ENCODE data around the gene BTNL9. TPM values are rescaled to one million over a fixed set of nuclear protein-coding genes. Genes with fewer than 3 reads are reported as not detected.
"Not testable (repeated sequence)": the region's sequence is repeated elsewhere in the genome, so short reads cannot be mapped to it uniquely, and the experiment has no call there.

The BTNL9 gene
- total RNA-seq, 1 donor, result under 0.01 TPM

DNA sequence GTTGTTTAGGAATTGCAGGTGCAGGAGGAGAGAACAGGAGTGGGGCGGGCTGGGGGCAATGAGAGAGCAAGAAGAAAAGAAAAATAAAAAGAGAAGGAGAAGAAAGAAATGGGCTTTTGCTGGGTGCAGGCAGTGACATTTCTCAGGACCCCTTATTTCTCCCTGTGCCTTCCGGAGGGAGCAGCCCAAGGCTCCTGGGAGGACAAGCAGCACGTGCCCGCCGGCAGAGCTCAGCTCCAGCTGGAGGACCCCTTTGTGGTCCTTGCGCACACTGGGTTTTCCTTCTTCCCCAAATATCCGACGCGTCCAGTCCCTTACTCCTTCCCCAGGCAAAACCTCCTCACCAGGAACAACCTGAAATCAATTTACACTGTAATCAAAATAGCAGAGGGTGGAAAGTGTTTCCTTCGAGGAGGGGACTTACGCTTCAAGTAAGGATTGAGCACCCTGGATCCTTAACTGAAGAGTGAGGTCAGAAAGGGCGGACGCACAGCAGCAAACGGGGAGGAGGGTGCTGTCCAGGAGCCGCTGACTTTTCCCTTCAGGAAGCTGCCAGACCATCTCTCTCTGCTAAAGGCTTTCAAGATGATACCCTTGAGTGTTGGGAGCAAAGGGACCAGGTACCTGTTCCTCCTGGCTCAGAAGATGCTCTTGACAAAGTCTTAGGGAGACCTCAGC is 2.1 kb downstream of the BTNL9 start:
- no peak for DNase-seq (ENCODE audit: low read depth in 2 of 3, low spot score in 2 of 3)

DNA sequence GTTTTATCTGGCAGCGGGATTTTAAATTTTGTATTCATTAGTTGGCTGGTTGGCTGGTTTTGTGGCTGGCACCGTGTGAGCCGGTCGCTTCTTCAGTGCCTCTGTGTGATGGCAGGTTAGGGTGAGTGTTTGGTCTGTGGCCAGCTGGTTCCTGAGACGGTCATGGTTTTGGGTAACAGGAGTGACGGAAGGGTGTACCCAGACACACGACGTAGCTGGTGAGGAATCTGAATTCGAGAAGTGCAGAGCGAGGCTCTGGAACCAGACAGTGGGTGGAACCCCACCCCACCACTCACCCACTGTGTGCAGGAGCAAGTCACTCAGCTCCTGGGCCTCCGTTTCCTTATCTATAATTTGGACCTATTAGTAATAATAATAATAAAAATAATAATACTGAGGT is 2.7 kb downstream of the BTNL9 start:
- no peak for DNase-seq (ENCODE audit: low read depth in 2 of 3, low spot score in 2 of 3)

DNA sequence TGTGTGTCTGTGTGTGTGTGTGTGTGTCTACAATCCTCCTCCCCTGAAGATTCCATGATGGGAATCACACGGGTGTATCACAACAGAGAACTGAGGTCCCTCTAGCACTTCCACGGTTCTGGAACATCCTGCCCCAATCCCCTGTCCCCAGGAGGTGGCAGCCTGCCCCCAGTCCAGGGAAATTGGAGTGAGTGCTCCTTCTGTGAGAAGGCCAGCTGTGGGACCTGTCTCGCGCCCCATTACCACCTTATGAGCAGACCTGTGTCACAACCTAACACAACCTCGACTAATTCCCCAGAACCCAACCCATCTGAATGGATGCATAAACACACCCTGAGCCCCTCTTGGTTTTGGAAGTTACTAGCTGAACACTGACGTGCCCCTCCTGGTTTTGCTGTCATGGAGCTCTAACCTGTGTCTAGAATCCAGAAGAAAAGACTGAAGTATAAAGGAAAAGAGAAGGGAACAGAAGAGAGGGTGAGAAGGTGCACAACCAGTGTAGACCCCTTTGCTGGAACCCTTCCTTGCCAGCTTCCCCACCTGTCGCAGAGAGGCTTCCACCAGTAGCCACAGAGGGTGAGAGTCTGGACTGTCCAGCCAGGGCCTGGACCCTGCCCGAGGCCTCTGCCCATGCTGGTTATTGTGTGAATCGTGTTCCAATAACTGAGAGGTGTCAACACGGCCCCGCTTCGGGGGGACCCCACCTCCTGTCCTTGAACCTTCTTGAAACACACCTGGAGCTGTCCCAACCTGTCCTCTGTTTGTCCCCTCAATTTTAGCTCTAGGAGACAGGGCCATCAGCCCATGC is 3.4 kb downstream of the BTNL9 start:
- no peak for DNase-seq (ENCODE audit: low read depth in 2 of 3, low spot score in 2 of 3)

DNA sequence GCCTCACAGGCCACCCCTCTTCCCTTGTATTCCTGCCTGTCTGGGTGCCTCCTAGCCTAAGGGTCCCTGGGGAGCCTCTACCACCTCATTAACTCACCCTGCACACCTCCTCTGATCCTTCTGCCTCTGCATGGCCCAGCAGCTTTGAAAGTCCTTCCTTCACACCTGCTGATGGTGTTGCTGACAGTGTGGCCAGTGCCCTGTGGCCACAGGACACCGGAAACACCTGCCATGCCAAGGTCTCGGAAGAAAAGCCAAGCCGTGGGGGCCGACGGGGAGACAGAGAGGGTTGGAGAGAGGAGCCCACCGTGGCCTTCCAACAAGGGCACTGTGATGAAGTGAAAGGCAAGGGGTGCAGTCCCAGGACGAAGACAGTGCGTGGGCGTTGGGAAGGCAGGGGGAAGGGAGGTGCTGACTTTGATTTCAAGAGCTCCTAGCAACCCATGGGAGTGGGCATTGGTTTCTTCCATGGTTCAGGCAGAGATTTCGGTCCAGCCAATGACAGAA is 4.1 kb downstream of the BTNL9 start:
- DNase-seq (ENCODE audit: low read depth in 2 of 3, low spot score in 2 of 3), result no peak

DNA sequence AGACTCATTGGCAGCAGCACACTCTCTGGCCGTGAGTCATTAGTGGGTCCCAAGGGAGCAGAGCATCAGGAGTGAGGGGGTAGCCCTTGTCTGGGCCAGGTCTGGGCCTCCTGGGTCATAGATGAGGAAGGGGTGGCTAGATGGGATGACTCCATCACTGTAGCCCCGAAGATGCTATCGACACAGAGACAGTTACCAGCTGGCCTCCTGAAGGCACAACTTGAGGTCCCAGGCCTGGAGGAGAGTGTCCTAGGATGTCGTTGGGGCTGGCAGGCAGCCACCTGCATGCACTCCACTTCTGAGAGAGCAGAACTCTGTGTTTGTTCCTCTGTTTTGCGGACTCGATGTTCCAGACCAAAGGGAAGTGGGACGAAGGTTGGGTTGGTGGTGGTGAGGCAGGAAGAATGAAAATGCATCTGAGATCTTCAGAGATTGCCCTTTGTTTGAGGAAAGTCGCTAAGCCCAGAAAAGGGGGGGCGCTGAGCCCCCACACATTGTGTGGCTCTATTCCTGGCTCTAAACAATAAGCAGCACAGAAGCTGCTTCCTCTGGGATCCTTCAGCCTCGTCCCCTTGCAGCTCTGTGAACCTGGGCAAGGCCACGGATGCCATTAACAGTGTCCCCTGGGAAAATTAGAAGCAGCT is 4.7 kb downstream of the BTNL9 start:
- DNase-seq (ENCODE audit: low read depth in 2 of 3, low spot score in 2 of 3), result no peak

DNA sequence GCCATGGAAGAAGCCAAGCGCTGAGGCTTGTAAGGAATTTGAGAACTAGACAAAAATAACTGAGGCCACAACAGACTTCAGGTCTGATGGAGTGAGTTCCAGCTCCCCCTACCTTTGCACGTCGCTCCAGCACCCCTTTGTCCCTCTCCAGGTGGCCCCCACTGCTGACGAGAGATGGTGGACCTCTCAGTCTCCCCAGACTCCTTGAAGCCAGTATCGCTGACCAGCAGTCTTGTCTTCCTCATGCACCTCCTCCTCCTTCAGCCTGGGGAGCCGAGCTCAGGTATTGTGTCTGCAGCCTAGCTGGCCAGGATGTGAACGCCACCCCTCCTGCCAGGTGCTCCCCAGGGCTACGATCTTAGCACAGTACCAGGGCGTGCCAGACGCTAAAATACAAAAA is 5.2 kb downstream of the BTNL9 start:
- no peak for DNase-seq (ENCODE audit: low read depth in 2 of 3, low spot score in 2 of 3)

DNA sequence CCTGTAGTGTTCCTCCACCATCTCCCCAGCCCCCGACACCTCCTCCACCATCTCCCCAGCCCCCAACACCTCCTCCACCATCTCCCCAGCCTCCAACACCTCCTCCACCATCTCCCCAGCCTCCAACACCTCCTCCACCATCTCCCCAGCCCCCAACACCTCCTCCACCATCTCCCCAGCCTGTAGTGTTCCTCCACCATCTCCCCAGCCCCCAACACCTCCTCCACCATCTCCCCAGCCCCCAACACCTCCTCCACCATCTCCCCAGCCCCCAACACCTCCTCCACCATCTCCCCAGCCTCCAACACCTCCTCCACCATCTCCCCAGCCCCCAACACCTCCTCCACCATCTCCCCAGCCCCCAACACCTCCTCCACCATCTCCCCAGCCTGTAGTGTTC is 5.8 kb downstream of the BTNL9 start:
- DNase-seq (ENCODE audit: low read depth in 2 of 3, low spot score in 2 of 3), result not testable (repeated sequence)

DNA sequence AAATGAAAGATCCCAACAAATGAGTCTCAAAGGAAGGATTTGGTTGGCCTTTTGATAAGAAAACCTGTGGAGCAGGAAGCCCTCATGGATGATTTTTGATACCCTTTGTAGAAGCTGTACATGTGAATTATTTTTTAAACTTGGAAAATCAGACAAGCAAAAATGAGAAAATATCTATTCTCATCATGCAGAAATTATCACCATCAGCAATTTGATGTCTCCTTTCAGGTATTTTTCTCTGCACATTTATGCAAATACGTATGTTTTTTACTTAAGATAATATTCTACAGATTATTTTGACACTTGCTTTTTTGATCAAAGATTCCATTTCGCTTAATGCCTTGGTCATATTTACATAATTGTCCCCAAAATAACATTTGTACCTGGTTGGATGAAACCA is 7.2 kb downstream of the BTNL9 start:
- no peak for DNase-seq (ENCODE audit: low read depth in 2 of 3, low spot score in 2 of 3)

DNA sequence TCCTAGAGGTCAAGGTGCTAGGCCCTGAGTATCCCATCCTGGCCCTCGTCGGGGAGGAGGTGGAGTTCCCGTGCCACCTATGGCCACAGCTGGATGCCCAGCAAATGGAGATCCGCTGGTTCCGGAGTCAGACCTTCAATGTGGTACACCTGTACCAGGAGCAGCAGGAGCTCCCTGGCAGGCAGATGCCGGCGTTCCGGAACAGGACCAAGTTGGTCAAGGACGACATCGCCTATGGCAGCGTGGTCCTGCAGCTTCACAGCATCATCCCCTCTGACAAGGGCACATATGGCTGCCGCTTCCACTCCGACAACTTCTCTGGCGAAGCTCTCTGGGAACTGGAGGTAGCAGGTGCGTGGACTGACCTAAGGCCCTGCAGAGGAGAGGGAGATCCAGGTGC is 7.9 kb downstream of the BTNL9 start:
- no peak for DNase-seq (ENCODE audit: low read depth in 2 of 3, low spot score in 2 of 3)

DNA sequence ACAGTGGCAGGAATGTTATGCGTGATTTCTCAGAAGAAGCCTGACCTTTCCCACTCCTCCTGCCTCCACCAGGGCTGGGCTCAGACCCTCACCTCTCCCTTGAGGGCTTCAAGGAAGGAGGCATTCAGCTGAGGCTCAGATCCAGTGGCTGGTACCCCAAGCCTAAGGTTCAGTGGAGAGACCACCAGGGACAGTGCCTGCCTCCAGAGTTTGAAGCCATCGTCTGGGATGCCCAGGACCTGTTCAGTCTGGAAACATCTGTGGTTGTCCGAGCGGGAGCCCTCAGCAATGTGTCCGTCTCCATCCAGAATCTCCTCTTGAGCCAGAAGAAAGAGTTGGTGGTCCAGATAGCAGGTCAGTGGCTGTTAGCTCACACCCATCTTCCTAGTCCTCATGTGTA is 9.9 kb downstream of the BTNL9 start:
- no peak for DNase-seq (ENCODE audit: low read depth in 2 of 3, low spot score in 2 of 3)

DNA sequence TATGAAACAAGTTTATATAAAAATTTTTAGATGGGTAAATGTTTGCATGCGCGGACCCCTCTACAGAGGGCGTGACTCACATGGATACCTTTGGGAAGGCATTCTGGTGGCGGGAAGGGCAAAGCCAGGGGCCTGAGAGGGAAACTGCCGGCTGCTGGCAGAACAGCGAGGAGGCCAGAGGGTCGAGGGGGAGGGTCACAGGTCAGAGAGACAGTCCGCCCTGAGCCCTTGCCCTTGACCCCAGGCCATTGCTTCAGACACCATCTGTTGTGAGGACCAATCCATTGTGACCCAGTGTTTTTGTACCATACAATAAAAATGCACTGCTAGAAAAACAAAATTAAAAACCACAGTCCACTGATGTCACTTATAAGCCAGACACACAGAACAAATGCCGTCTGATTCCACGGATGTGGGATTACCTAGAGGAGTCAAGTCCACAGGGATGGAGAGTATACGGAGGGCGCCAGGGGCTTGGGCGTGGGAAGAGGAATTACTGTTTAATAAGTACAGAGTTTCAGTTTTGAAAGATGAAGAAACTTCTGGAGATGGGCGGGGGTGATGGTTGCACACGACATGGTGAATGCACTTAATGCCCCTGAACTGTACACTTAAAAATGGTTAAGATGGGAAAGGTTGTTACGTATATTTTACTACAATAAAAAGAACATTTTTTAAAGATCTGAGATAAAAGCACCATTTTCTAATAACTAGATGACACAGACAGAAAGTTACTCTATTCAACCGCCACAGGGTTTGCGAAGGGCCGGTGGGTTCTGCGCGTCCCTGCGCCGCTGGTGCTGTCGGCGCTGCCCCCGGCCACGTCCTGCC is 12.0 kb downstream of the BTNL9 start:
- peak in 1 of 3 donors; percentile 4 for DNase-seq (ENCODE audit: low read depth in 2 of 3, low spot score in 2 of 3)

DNA sequence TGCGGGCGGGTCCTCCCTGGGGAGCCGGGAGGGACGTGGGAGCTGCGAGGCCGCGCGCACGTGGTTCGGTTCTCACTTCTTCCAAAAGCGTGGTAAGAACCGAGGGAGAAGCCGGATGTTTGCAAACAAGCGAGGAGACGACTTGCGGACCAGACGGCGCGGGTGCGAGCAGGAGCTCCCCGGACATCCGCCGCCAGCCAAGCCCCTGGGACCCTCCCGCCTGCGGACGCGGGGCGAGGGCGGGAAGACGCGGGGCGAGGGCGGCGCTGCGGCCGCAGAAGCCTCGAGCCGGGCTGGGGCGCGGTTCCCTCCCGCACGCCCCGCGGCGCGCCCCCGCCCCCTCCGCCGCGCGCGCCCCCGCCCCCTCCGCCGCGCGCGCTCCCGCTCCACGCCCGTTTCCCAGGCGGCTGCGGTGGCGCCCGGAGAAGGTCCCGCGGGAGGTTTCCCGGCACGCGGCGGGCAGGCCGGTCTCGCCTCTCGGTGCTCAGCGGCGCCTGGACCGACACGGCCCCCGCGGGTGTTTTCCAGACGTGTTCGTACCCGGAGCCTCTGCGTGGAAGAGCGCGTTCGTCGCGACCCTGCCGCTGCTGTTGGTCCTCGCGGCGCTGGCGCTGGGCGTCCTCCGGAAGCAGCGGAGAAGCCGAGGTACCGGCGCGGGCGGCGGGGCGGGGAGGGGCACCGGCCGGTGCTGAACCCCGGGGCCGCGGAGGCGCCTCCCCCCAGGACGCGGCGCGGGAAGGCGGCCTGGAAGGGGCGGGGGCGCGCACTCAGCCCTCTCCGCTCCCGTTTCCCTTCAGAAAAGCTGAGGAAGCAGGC is 12.8 kb downstream of the BTNL9 start:
- DNase-seq (ENCODE audit: low read depth in 2 of 3, low spot score in 2 of 3), result peak in 1 of 3 donors; percentile 10

DNA sequence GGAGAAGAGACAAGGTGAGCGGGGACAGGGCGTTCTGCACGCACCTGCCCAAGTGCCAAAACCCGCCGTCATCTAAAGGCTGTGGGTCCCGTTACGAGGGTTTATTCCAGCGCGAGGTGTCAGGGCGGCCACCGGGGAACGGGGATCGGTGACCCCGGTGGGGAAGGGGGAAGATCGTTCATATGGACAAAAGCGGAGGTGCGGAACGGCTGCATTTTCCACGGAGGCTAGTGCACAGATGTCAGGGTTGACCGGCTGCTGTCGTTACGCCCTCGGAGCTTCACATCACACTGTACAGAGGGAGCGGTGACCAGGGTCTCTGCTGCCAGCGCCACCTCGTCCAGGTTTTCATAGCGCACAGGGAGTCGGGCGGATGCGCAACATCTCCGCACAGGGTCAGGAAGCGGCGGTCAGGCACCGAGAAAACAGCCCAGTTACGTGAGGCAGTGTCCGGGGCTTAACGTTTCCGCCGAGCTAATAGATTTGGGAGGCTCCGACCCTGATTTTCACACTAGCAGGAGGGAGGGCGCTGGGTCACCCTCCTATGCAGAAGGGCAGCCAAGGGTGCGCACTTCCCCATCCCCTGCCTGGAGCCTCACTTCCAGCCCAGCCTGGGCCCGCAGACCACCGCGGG is 13.5 kb downstream of the BTNL9 start:
- DNase-seq (ENCODE audit: low read depth in 2 of 3, low spot score in 2 of 3), result peak in 1 of 3 donors; percentile 2

DNA sequence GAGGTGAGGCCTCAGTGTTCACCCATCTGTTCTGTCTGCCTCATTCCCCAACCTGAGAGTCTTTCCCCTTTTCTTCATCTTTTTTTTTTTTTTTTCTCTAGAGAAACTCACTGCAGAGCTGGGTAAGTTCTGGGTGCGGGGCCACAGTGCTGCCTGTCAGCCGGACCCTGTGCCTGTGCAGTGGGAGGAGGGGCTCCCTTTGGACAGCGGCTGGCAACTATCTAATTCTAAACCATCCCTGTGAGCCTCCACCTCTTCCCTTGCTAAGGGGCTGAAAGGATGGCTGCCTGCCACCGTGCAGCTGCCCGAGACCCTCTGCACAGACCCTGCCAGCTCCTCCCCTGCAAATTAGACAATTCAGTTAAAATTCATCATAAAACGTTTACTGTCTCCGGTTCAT is 14.1 kb downstream of the BTNL9 start:
- no peak for DNase-seq (ENCODE audit: low read depth in 2 of 3, low spot score in 2 of 3)

DNA sequence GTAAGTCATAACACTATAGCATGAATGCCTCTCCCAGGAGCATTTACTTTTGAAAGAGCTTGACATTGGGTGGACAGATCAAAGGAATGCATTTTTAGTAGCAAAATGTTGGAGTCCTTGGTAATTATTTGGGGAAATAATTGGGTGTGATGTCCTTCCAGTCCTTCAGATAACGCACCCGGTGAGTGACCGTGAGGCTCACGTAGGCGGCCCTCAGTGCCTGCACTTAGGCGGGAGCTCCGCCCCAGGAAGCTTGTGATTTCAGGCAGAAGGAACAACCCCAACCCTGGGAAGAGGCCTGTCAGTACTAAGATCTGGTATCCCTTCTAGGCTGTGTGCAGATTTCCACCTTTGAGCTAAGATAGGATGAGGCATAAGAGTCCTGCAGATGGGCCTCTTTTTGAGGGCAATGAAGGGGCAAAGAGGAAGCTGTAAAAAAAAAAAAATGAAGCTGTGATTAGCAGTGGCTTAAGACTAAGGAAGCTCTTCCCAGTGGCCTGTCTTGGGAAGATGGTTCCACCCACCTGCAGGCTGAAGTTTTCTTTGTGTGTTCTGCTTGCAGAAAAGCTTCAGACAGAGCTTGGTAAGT is 14.9 kb downstream of the BTNL9 start:
- no peak for DNase-seq (ENCODE audit: low read depth in 2 of 3, low spot score in 2 of 3)

DNA sequence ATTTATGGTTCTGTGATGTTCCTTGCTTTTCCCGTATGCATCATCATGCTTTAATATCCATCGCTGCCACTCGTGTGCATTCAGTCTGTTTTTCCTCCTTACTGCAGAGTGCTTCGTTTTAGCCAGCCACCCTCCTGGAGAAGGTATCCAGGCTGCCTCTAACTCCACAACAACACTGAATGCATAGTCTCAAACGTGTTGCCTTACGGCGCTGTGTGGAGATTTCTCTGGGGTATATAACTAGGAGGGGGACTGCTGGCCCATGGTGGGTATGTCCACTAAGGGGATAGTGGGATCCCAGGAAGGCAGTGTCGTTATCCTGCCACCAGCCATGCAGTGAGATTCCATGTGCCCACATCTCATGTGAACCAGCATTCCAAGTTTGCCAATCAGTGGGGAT is 16.4 kb downstream of the BTNL9 start:
- no peak for DNase-seq (ENCODE audit: low read depth in 2 of 3, low spot score in 2 of 3)

DNA sequence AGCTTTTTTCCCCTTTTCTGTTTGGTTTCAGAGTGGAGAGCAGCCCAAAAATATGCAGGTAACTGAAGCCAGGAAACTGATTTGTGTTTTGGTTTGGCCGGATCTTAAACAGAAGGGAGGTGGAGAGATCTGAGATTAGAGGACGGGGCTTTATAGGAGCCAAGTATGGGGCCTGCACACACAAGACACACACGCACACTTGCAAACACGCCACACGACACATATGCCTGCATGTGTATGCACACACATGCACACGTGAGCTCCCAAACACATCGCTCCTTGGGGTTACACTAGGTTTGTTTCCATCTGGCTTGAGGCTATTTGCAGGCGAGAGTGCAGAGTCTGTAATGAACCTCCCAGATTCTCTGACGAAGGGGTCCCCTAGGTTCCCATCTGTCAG is 18.3 kb downstream of the BTNL9 start:
- no peak for DNase-seq (ENCODE audit: low read depth in 2 of 3, low spot score in 2 of 3)

DNA sequence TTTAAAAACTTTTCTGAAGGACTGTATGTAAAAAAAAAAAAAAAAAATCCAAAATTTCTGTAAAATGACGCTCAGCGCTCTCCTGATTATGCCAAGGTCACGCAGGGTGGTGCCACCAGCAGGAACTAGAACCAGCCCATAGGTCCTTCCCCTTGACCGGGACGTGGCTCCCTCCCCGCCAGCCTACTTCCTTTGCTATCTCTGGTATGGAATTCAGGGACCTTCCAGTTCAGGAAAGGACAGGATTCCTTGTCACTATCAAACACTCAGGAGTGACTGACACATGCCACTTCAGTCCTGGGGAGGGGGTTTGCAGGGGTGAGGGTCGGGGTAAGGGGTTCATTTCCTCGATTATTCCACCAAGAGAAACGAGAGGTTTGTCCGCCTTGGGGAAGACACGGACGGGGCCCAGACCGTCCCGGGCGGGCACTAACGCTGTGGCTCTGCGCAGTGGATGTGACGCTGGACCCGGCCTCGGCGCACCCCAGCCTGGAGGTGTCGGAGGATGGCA is 18.8 kb downstream of the BTNL9 start:
- no peak for DNase-seq (ENCODE audit: low read depth in 2 of 3, low spot score in 2 of 3)
